ENCODE measurements around the gene TOM1L2.

The TOM1L2 gene

DNA sequence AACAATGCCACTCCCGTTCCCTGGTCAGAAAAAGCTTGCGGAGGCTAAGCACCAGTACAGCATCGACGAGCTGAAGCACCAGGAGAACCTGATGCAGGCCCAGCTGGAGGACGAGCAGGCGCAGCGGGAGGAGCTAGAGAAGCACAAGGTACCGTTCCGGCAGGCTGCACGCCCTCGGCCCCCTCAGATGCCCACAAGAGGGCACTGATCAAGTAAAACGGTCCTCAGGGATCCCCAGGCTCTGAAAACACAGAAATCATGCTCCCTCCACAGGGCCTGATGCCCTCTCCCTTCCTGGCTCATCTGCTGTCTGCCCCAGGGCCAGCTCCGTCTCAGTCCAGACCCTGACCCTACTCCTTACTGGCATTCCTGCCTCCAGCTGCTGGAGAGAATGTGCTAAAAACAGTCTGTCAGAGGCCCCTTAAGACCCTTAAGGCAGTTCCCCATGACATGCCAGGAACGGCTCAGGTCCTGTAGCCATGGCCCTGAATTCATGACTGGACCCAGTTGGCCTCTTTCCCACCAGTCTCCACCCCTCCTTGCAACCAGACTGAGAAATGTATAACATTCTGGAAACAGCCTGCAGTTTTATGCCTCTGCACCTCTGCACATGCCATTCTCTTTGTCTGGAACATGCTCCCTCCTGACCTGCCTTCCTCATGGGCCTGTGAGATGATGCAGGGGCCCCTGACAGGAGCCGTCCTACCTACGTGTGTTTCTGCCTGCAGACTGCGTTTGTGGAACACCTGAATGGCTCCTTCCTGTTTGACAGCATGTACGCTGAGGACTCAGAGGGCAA is 22.3 kb upstream of the TOM1L2 start:
- peak; percentile 32 for DNase-seq (ENCODE audit: low read depth)

- DNase-seq (ENCODE audit: low read depth): no peak
These were observed 21.7 kb upstream of the TOM1L2 start for GRCh38 chr17:17993852-17994251.

DNA sequence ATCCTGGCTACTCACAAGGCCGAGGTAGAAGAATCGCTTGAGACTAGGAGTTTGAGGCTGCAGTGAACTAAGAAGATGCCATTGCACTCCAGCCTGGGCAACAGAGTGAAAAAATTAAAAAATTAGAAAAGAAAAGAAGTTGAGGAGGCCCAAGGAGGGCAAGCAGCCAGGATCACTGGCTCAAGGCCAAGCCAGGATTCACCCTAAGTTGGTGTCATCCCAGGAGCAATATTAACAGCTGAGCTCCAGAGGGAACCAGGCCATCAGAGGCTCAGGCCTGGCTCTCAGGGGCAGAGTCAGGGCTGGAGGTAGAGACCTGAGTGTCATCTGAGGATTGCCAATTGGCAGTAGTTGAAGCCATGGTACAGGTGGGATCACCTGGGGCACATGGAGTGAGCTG is 21.2 kb upstream of the TOM1L2 start:
- peak; percentile 22 for DNase-seq (ENCODE audit: low read depth)

DNA sequence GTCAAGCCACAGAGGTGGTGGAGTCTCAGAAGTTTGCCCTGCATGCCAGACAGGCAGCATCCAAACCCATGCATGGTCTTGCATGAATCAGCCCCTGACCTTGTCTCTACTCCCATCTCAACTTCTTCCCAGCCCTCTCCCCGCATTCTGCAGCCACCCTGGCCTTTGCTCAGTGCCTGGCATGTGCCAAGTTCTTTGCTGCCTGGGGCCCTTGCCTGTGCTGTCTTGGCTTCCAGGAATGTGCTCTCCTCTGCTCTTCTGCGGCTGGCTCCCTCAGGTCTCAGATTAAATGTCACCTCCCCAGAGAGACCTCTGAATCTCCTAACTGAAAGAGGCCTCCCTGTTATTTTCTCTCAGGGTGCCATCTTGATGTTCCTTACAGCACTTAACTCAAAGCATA is 18.1 kb upstream of the TOM1L2 start:
- peak; percentile 61 for DNase-seq (ENCODE audit: low read depth)

DNA sequence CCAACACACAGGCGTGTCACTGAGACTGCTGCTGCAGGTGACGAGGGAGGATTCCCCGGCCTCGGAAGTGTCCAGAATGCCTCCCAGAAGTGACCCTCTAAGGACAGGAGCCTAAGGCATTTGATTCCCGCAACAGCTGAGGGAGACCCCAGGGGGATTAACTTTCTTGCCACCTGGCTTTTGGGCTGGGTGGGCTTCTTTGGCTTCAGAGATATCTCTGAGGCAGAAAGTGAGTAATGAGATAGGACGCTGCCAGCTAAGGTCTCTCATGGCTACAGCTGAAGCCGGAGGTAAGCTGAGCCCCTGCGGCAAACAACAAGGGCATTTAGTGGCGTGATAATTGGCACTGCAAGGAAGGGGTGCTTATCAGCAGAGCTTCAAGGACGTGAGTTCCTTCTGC is 17.4 kb upstream of the TOM1L2 start:
- no peak for DNase-seq (ENCODE audit: low read depth)

DNA sequence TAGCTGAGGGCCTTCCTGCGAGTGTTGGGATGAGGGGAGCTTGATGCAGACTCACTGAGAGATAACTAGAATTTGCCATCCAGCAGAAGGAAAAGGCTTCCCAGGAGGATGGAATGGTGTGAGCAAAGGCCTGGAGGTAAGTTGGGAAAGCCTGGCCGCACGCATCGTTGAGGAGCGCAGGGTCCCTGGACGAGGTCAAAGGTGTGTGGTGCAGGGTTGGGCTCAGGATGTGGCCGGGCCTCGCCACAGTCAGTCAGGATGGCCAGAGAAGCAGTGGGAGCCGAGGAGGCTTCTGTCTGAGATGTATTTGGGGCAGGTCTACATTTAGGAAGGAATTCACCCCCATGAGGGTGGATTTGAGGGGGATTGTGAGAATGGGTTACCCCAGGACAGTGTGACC is 16.9 kb upstream of the TOM1L2 start:
- DNase-seq (ENCODE audit: low read depth): no peak

DNA sequence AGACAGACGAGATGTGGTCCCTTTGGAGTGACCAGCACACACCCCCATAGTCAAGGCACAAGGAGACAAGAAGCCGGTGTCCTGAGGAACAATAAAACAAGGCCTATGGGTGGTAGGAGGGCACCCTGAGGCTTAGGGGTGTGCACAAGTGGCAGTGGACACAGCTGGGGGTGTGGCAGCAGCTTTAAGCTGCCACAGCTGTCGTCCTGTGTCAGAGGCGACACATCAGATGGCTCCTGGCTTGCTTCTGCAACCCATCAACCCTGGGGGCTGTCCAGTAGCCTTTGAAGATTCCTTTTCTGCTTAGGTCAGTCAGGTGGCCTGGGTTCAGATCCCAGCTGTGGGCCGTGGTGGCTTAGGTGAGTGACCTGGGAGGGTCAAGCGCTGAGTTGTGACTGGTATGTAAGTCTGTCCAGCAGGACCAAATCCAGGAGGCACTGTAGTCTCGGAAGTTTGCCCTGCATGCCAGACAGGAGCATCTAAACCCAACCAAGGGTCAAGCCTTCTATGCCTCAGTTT is 16.3 kb upstream of the TOM1L2 start:
- no peak for DNase-seq (ENCODE audit: low read depth)

GRCh38 chr17:17987901-17988300 is 15.7 kb upstream of the TOM1L2 start:
- DNase-seq (ENCODE audit: low read depth): no peak

GRCh38 chr17:17987187-17987896 is 15.1 kb upstream of the TOM1L2 start:
- no peak for DNase-seq (ENCODE audit: low read depth)

GRCh38 chr17:17985555-17985954 is 13.4 kb upstream of the TOM1L2 start:
- peak; percentile 21 for DNase-seq (ENCODE audit: low read depth)

GRCh38 chr17:17985153-17985552 is 13.0 kb upstream of the TOM1L2 start:
- DNase-seq (ENCODE audit: low read depth): no peak

DNA sequence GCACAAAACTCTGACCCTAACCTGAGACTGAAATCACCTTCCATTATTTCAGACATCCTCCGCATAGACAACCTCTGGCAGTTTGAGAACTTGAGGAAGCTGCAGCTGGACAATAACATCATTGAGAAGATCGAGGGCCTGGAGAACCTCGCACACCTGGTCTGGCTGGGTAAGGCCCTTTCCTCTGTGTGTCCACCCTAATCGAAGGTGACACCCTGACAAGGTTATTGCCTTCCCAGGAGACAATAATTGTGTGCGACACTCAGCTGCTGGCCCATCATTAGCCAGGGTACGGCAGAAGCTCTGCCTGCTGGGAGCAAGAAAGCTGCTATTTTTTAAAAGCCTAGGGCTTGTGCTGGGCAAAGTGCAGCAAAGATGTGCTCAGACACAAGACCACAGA is 11.6 kb upstream of the TOM1L2 start:
- DNase-seq (ENCODE audit: low read depth): no peak

DNA sequence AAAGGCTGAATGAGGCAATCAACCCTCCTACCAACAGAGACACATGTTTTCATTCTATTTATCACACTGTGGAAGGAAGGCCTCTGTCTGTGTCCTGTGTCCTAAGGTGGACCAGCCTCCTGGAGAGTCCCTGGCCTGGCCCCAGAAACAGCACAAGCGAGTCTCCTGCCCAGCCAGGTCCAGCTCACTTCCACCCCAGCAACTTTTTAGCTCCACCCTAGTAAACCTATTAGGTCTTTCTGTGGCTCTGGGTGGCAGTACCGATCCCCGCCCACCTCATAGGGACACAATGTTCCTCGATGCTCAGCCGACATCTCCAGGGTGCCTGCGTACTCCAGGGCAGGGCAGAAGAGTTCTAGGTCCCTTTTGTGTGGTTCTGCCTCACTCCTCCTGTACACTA is 11.2 kb upstream of the TOM1L2 start:
- DNase-seq (ENCODE audit: low read depth): no peak

DNA sequence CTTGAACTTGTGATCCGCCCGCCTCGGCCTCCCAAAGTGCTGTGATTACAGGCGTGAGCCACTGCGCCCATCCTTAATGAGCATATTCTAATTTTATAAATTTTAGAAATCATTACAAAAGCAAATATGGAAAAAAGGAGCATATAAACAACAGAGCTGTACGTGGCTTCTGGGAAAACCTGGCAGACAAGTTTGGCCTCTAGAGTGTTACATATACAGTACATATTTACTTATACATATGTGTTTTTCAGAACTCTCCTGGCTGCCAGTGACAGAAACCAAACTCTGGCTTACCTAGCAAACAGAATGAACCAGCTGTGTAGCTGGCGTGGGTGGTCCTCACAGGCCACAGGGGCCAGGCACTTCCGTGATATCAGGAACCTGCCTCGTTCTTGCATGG is 10.6 kb upstream of the TOM1L2 start:
- DNase-seq (ENCODE audit: low read depth): no peak

GRCh38 chr17:17981330-17981729 is 9.1 kb upstream of the TOM1L2 start:
- DNase-seq (ENCODE audit: low read depth): no peak

DNA sequence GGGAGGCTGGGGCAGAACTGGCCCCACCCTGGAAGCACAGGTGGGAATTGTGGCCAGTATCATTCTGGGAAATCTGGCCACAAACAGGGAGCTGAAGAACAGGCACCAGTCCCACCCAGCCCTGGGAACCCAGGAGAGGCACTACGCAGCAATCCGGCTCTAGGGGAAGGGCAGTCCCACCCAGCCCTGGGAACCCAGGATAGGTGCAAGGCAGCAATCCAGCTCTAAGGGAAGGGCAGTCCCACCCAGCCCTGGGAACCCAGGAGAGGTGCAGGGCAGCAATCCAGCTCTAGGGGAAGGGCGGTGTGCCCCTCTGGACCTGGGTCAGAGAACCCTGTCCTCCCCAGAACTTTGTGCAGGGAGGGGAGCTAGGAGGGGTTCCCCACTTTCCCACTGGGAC is 7.6 kb upstream of the TOM1L2 start:
- no peak for DNase-seq (ENCODE audit: low read depth)

DNA sequence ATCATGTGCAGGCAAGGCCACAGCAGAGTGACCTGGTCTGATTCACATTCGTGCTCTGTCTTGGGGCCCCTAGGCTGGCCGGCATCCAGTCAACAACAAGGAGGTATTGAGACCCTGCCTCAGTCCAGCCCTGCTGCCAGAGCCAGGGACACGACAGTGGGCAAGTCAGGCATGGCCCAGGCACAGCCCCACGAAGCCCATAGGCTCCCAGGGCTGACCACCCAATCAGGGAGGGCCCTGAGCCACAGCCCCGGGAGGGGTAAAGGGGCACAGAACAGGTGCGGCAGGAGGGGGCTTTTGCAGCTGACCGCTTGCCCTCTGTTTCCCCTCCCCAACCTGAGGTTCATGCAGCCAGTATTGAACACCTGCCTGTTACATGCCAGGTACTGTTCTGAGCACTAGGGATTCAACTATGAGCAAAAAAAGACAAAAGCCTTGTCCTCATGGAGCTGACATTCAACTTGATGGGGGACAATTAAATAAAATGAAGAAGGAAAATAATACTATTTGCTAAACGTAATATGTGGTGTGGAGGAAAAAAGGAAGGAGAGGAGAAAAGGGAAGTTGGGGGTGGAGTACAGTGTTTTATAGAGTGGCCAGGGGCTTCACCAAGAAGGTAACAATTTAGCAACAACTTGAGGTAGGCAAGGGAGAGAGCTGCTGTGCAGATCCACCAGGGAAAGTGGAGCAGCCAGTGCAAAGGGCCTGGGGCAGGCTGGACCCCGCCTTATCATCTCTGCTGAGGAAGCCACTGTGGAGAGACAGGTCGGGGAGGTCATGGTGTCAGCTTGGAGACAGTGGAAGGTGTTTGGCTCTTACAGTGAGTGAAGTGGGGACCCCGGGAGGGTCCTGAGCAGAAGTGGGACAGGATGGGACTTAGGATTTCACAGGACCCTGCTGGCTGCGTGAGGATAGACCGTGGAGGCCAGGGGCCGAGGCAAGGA is 6.6 kb upstream of the TOM1L2 start:
- DNase-seq (ENCODE audit: low read depth): no peak

- DNase-seq (ENCODE audit: low read depth): no peak
These were observed 4.9 kb upstream of the TOM1L2 start for GRCh38 chr17:17976931-17977570.

DNA sequence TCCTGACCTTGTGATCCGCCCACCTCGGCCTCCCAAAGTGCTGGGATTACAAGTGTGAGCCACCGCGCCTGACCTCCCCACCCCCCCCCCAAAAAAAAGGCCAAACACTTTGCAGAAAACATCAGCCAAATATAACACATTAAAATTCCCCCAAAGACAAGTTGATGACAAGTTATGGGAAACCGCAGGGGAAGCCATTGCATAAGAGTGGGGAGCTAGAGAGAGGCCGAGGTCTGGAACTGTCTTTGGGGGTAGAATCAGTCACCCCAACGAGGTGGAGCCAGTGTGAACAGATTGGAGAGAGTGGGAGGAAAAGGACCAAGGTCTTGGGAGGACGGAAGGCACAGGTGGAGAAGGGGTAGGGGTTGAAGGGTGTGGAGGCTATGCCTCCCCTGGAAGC is 3.2 kb upstream of the TOM1L2 start:
- DNase-seq (ENCODE audit: low read depth): no peak

GRCh38 chr17:17972952-17973254 is 703 bp upstream of the TOM1L2 start:
- no peak for DNase-seq (ENCODE audit: low read depth)

DNA sequence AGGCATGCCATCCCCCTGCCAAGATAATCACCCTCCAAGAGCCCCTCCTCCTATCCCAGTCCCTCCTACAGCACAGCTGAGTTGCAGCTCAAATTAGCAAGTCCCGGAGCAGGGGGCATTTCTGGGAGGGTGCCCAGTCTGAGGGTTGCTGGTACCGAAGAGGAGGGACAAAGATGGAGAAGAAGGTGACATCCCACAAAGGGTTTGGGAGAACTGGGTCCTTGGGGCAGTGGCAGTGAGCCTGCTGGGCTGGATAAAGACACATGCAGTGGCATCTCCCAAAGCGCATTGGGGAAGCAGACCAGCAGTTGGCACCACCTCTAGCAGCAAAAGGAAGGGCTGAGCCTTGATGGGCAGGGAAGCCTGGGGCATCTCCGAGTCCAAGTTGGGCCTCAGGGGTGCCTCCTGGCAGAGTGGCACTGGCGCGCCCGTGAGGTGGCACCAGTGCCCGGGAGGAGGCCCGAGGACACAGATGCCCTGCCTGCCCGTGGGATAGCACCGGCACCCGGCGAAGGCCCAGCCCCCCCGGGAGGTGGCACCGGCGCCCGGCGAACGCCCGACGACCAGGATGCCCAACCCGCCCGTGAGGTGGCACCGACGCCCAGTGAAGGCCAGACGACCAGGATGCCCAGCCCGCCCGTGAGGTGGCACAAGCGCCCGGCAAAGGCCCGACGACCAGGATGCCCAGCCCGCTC is 622 bp downstream of the TOM1L2 start:
- DNase-seq (ENCODE audit: low read depth): peak; percentile 45
